Activated B cell treated with CpG ODN at 0.5 μM for 24 hours (primary cell): ENCODE results near the gene MTHFD2L. TPM values are rescaled to one million over a fixed set of nuclear protein-coding genes. Genes with fewer than 3 reads are reported as not detected.
"Not testable (repeated sequence)": the region's sequence is repeated elsewhere in the genome, so short reads cannot be mapped to it uniquely, and the experiment has no call there.

Source experiments
- ATAC-seq: fragments of 200-7000 bp; cut with Tn5 transposase; one replicate; pipeline ENCODE4 v1.10.0; 2021; ENCODE audit warnings: low read depth, mild to moderate bottlenecking, moderate library complexity
- CTCF ChIA-PET: fragments of 350-600 bp; sonication (Branson Sonifier 250); formaldehyde crosslinking; loops from one replicate; lab custom pipeline; 2021; ENCODE audit warnings: antibody characterized with exemption; lab: Charles Lee
- POLR2A ChIA-PET: fragments of 350-600 bp; sonication (Branson Sonifier 250); formaldehyde crosslinking; loops from one replicate; lab custom pipeline; 2021; ENCODE audit warnings: antibody characterized with exemption; lab: Charles Lee
- DNase-seq: peaks from one replicate; pipeline ENCODE4 v3.0.0; 2022
- H3K27ac Mint-ChIP-seq: one replicate; pipeline ENCODE4 v1.8.0; 2020; ENCODE audit warnings: mixed read lengths
- H3K27me3 Mint-ChIP-seq: one replicate; pipeline ENCODE4 v1.8.0; 2021; ENCODE audit warnings: mixed read lengths
- H3K36me3 Mint-ChIP-seq: one replicate; pipeline ENCODE4 v1.8.0; 2021; ENCODE audit warnings: low read depth, mixed read lengths
- H3K4me1 Mint-ChIP-seq: one replicate; pipeline ENCODE4 v1.8.0; 2021; ENCODE audit warnings: mixed read lengths
- H3K4me3 Mint-ChIP-seq: one replicate; pipeline ENCODE4 v1.8.0; 2020; ENCODE audit warnings: mild to moderate bottlenecking, mixed read lengths
- H3K9me3 Mint-ChIP-seq: one replicate; pipeline ENCODE4 v1.8.0; 2020; ENCODE audit warnings: mixed read lengths
- CTCF ChIP-seq: fragments of 200-600 bp; IDR thresholded peaks from one replicate; pipeline ENCODE4 v1.8.0; 2022; ENCODE audit warnings: antibody characterized with exemption, mild to moderate bottlenecking
- intact Hi-C: fragments of 100-400 bp; cut with micrococcal nuclease; formaldehyde crosslinking; loops from one replicate; pipeline ENCODE4 v1.15.1; 2024
- total RNA-seq: library from RNA; stranded (reverse); gene quantifications from 2 replicates; pipeline ENCODE4 v1.2.3, GENCODE V29; 2022

The MTHFD2L gene
- total RNA-seq, 1 donor from 2014 or later, result 14.3 TPM

GRCh38 chr4:74206088-74206825, 48.3 kb downstream of the MTHFD2L start:
- DNase-seq (no peak), ATAC-seq (peak; percentile 71)
- ChIA-PET POLR2A (interaction anchor here (0.7 to 0.8 kb wide), 3 partner anchors 11 to 245 kb away, joined by 3 to 5 read pairs (median 4); no protein-coding TSS in a partner anchor), CTCF (interaction anchor here (0.6 to 0.7 kb wide), 2 partner anchors 193 to 552 kb away, joined by 3 read pairs; no protein-coding TSS in a partner anchor)
- TF ChIP-seq CTCF, result no peak
- intact Hi-C loops, result no loop called here
- H3K9me3 Mint-ChIP-seq, result peaks cover under 1% of the 10 kb centered on the region
- H3K27ac Mint-ChIP-seq, result peak overlapping the region; percentile 94
- peaks cover 5% of the 10 kb centered on the region for H3K36me3 Mint-ChIP-seq
- H3K27me3 Mint-ChIP-seq, result no peaks in the 10 kb centered on the region
- peaks cover 27% of the 10 kb centered on the region for H3K4me1 Mint-ChIP-seq
- H3K4me3 Mint-ChIP-seq, result peak overlapping the region; percentile 69

- H3K4me3 Mint-ChIP-seq, H3K36me3 Mint-ChIP-seq, intact Hi-C loops, POLR2A ChIA-PET, H3K4me1 Mint-ChIP-seq, H3K27ac Mint-ChIP-seq, H3K27me3 Mint-ChIP-seq, ATAC-seq, H3K9me3 Mint-ChIP-seq, DNase-seq: not testable (repeated sequence)
- CTCF ChIA-PET, result interaction anchor here (0.8 to 1.3 kb wide), 2 partner anchors 12 to 14 kb away, joined by 3 to 5 read pairs; no protein-coding TSS in a partner anchor
Measured at GRCh38 chr4:74214457-74215159, 56.7 kb downstream of the MTHFD2L start.

DNA sequence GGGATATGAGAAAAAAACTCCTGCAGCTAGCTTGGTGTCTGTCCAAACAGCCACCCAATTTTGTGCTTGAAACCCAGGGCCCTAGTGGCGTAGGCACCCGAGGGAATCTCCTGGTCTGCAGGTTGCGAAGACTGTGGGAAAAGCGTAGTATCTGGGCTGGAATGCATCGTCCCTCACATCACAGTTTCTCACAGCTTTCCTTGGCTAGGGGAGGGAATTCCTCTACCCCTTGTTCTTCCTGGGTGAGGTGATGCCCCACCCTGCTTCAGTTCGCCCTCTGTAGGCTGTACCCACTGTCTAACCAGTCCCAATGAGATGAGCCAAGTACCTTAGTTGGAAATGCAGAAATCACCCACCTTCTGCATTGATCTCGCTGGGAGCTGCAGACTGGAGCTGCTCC, 57.3 kb downstream of the MTHFD2L start:
- H3K4me1 Mint-ChIP-seq, H3K27me3 Mint-ChIP-seq, intact Hi-C loops, H3K4me3 Mint-ChIP-seq, POLR2A ChIA-PET, ATAC-seq, DNase-seq, H3K27ac Mint-ChIP-seq, H3K36me3 Mint-ChIP-seq, H3K9me3 Mint-ChIP-seq: not testable (repeated sequence)
- CTCF ChIA-PET, result interaction anchor here (0.8 to 1.3 kb wide), 2 partner anchors 11 to 13 kb away, joined by 3 to 5 read pairs; no protein-coding TSS in a partner anchor

DNA sequence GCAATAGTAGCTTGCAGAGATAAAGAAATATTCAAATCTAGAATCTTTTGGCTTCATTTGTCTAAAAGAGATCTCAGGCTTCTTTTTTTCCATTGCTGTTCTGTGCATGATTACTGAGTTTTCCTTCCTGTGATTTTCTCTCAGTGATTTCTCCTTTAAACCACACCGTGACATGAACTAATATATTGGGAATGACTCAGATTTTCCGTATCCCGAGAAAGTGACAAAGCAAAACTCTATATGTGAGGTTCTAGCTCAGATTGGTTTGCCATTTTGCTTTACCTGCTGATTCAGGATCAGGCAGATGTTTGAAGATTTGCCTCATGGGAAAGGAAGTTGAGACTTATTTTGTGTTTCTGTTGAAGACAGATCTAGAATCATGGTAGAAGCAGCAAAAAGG, 59.4 kb downstream of the MTHFD2L start:
- CTCF ChIA-PET, result no interaction called here
- no peak for ATAC-seq
- no peaks in the 10 kb centered on the region for H3K27me3 Mint-ChIP-seq

GRCh38 chr4:74218201-74218600, 60.3 kb downstream of the MTHFD2L start:
- Mint-ChIP-seq H3K27ac (no peak overlapping the region), H3K4me1 (peaks cover 4% of the 10 kb centered on the region), H3K36me3 (no peaks in the 10 kb centered on the region), H3K27me3 (no peaks in the 10 kb centered on the region), H3K9me3 (peaks cover 3% of the 10 kb centered on the region), H3K4me3 (no peak overlapping the region)
- intact Hi-C loops, result no loop called here
- POLR2A ChIA-PET, result interaction anchor here (0.6 kb wide), 1 partner anchor 1297 kb away, joined by 4 read pairs; no protein-coding TSS in a partner anchor
- ATAC-seq (no peak), DNase-seq (no peak)
- CTCF ChIA-PET, result no interaction called here
- no peak for TF ChIP-seq CTCF

More for the DNA sequence above, 59.4 kb downstream of the MTHFD2L start:
- DNase-seq, result no peak
- H3K9me3 Mint-ChIP-seq, result peaks cover 2% of the 10 kb centered on the region
- no peak for TF ChIP-seq CTCF
- H3K36me3 Mint-ChIP-seq, result no peaks in the 10 kb centered on the region
- POLR2A ChIA-PET, result no interaction called here
- intact Hi-C loops, result no loop called here
- no peak overlapping the region for H3K27ac Mint-ChIP-seq
- no peak overlapping the region for H3K4me3 Mint-ChIP-seq
- H3K4me1 Mint-ChIP-seq, result peaks cover 4% of the 10 kb centered on the region

DNA sequence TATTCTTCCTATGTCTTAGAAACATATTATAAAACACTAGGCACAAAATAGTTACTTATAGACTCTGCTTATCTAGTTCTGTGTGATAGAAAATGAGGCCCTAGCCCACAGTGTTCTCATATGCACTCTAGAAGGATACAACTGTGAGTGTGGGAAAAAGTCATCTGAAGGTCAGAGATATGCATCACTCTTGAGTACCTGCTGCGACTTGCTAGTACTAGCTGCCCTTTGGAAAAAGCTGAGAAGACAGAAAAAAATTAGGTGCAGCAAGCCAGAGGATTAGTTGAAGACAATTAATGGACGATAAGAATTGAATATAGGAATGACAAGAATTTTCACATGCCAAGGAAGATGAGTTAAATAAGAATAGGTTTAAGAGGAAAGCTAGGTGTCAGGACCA, 61.3 kb downstream of the MTHFD2L start:
- Mint-ChIP-seq H3K36me3 (no peaks in the 10 kb centered on the region), H3K9me3 (peaks cover 3% of the 10 kb centered on the region), H3K4me3 (no peak overlapping the region), H3K4me1 (peaks cover 4% of the 10 kb centered on the region), H3K27ac (no peak overlapping the region), H3K27me3 (no peaks in the 10 kb centered on the region)
- ATAC-seq (no peak), DNase-seq (no peak)
- CTCF ChIA-PET, result interaction anchor here (1.0 kb wide), 1 partner anchor 9 kb away, joined by 3 read pairs; no protein-coding TSS in a partner anchor
- POLR2A ChIA-PET, result no interaction called here
- no peak for TF ChIP-seq CTCF
- intact Hi-C loops, result no loop called here
